H1 (cell line): ENCODE measurements around the gene NCCRP1. TPM values are rescaled to one million over a fixed set of nuclear protein-coding genes. Genes with fewer than 3 reads are reported as not detected.

Experiments used
- SIN3A ChIP-seq, 2 experiments: IDR thresholded peaks in 1 of 2; conservative IDR thresholded peaks in 1 of 2; 2 replicates each; pipeline ENCODE4 v1.6.1; 2011 to 2012; ENCODE audit warnings: low read length in 2 of 2, improper control_type of control experiment in 1 of 2, low read depth in 1 of 2, mild to moderate bottlenecking in 1 of 2
- TAF7 ChIP-seq: optimal IDR thresholded peaks from 2 replicates; pipeline ENCODE3; 2011; ENCODE audit warnings: low read depth, mild to moderate bottlenecking, inconsistent platforms, low read length, moderate library complexity, borderline replicate concordance
- YY1 ChIP-seq: IDR thresholded peaks from 2 replicates; pipeline ENCODE4 v1.6.1; 2011; ENCODE audit warnings: low read depth, mild to moderate bottlenecking, low read length
- polyA plus RNA-seq, 7 experiments: library from polyadenylated mRNA; depleted of rRNA in 3 of 7; stranded (reverse) in 5 of 7; unstranded in 2 of 7; fragments of >200 nt in 5 of 7; fragments of 200-250 nt in 2 of 7; gene quantifications; 1 replicate in 5 of 7; 2 replicates in 1 of 7; 4 replicates in 1 of 7; pipeline versions ENCODE4 v1.2.1 to v1.2.3, GENCODE V29; 2011 to 2013; ENCODE audit warnings: missing spikeins in 2 of 7, mixed read lengths in 2 of 7
- total RNA-seq: library from RNA; stranded (reverse); fragmentation: NEBNext Ultra II Directional; extraction: Animal tissue kit (Norgen Biotek cat#: 25700); gene quantifications from 2 replicates; pipeline ENCODE4 v1.2.1, GENCODE V29; 2021
- TF ChIP-seq, protein P1 (sequence below): fragments of 300-600 bp; sonication (generic); IDR thresholded peaks from 2 replicates; pipeline ENCODE4 v1.7.1; 2012; ENCODE audit warnings: low read length, moderate library complexity, mild to moderate bottlenecking, inconsistent platforms; ENCODE audit not compliant: insufficient replicate concordance

The NCCRP1 gene
- total and polyA plus RNA-seq, 2 of the 8 experiments (the other 6 are each of a cell fraction or from before 2014, with no cell fraction given), result 2.8 to 7.9 TPM

DNA sequence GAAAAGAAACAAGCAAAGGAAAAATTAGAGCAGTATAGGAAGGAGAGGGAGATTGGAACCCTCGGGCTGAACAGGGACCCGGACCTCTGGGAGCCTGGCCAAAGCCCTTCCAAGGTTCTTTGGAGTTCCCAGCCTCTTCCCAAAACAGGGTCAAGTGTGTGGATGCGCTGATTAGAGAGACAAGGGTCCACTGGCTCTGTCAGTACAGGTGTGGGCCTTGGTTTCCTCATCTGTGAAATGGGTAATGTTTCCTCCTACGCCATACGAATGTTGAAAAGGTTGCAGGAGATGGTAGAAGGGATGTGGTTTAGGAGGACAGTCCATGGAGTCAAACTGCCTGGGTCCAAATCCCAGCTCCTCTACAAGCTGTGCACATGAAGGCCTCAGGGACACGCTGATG, 9.4 kb downstream of the NCCRP1 start (continued):
- no peak for TF ChIP-seq TAF7
- TF ChIP-seq SIN3A (conservative IDR thresholded peaks at IDR 0.05 in 1 of 2, IDR thresholded peaks at IDR 0.05 in 1 of 2; ENCODE audit: low read depth in 1 of 2, low read length in 2 of 2), result no peak
- TF ChIP-seq, protein P1, sequence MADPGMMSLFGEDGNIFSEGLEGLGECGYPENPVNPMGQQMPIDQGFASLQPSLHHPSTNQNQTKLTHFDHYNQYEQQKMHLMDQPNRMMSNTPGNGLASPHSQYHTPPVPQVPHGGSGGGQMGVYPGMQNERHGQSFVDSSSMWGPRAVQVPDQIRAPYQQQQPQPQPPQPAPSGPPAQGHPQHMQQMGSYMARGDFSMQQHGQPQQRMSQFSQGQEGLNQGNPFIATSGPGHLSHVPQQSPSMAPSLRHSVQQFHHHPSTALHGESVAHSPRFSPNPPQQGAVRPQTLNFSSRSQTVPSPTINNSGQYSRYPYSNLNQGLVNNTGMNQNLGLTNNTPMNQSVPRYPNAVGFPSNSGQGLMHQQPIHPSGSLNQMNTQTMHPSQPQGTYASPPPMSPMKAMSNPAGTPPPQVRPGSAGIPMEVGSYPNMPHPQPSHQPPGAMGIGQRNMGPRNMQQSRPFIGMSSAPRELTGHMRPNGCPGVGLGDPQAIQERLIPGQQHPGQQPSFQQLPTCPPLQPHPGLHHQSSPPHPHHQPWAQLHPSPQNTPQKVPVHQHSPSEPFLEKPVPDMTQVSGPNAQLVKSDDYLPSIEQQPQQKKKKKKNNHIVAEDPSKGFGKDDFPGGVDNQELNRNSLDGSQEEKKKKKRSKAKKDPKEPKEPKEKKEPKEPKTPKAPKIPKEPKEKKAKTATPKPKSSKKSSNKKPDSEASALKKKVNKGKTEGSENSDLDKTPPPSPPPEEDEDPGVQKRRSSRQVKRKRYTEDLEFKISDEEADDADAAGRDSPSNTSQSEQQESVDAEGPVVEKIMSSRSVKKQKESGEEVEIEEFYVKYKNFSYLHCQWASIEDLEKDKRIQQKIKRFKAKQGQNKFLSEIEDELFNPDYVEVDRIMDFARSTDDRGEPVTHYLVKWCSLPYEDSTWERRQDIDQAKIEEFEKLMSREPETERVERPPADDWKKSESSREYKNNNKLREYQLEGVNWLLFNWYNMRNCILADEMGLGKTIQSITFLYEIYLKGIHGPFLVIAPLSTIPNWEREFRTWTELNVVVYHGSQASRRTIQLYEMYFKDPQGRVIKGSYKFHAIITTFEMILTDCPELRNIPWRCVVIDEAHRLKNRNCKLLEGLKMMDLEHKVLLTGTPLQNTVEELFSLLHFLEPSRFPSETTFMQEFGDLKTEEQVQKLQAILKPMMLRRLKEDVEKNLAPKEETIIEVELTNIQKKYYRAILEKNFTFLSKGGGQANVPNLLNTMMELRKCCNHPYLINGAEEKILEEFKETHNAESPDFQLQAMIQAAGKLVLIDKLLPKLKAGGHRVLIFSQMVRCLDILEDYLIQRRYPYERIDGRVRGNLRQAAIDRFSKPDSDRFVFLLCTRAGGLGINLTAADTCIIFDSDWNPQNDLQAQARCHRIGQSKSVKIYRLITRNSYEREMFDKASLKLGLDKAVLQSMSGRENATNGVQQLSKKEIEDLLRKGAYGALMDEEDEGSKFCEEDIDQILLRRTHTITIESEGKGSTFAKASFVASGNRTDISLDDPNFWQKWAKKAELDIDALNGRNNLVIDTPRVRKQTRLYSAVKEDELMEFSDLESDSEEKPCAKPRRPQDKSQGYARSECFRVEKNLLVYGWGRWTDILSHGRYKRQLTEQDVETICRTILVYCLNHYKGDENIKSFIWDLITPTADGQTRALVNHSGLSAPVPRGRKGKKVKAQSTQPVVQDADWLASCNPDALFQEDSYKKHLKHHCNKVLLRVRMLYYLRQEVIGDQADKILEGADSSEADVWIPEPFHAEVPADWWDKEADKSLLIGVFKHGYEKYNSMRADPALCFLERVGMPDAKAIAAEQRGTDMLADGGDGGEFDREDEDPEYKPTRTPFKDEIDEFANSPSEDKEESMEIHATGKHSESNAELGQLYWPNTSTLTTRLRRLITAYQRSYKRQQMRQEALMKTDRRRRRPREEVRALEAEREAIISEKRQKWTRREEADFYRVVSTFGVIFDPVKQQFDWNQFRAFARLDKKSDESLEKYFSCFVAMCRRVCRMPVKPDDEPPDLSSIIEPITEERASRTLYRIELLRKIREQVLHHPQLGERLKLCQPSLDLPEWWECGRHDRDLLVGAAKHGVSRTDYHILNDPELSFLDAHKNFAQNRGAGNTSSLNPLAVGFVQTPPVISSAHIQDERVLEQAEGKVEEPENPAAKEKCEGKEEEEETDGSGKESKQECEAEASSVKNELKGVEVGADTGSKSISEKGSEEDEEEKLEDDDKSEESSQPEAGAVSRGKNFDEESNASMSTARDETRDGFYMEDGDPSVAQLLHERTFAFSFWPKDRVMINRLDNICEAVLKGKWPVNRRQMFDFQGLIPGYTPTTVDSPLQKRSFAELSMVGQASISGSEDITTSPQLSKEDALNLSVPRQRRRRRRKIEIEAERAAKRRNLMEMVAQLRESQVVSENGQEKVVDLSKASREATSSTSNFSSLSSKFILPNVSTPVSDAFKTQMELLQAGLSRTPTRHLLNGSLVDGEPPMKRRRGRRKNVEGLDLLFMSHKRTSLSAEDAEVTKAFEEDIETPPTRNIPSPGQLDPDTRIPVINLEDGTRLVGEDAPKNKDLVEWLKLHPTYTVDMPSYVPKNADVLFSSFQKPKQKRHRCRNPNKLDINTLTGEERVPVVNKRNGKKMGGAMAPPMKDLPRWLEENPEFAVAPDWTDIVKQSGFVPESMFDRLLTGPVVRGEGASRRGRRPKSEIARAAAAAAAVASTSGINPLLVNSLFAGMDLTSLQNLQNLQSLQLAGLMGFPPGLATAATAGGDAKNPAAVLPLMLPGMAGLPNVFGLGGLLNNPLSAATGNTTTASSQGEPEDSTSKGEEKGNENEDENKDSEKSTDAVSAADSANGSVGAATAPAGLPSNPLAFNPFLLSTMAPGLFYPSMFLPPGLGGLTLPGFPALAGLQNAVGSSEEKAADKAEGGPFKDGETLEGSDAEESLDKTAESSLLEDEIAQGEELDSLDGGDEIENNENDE, result no peak
- TF ChIP-seq YY1, result no peak
